Esophagus squamous epithelium (tissue), 4 donors: ENCODE data around the gene ESYT2.

Experiments
- CTCF ChIP-seq, 6 experiments: fragments of 450-650 bp in 4 of 6; fragments of 200-600 bp in 2 of 6; sonication (generic) in 2 of 6; IDR thresholded peaks; one replicate each; pipeline ENCODE4 v1.5.1; 2016 to 2019; ENCODE audit warnings: antibody characterized with exemption in 6 of 6, mild to moderate bottlenecking in 4 of 6, moderate library complexity in 4 of 6
- POLR2A ChIP-seq, 4 donors: fragments of 450-650 bp; IDR thresholded peaks; one replicate each; pipeline ENCODE4 v1.6.1; 2017; ENCODE audit warnings: antibody characterized with exemption in 4 of 4, mild to moderate bottlenecking in 4 of 4, moderate library complexity in 3 of 4

- TF ChIP-seq CTCF (IDR thresholded peaks at IDR 0.05), result no peak
- TF ChIP-seq POLR2A (IDR thresholded peaks at IDR 0.05), result no peak
Measured at GRCh38 chr7:158850545-158851102, 21.3 kb upstream of the ESYT2 start.
